ENCODE measurements around the gene EBF4. TPM values are rescaled to one million over a fixed set of nuclear protein-coding genes. Genes with fewer than 3 reads are reported as not detected.

The EBF4 gene
- total RNA-seq, 1 donor from 2014 or later: 2.5 TPM

DNA sequence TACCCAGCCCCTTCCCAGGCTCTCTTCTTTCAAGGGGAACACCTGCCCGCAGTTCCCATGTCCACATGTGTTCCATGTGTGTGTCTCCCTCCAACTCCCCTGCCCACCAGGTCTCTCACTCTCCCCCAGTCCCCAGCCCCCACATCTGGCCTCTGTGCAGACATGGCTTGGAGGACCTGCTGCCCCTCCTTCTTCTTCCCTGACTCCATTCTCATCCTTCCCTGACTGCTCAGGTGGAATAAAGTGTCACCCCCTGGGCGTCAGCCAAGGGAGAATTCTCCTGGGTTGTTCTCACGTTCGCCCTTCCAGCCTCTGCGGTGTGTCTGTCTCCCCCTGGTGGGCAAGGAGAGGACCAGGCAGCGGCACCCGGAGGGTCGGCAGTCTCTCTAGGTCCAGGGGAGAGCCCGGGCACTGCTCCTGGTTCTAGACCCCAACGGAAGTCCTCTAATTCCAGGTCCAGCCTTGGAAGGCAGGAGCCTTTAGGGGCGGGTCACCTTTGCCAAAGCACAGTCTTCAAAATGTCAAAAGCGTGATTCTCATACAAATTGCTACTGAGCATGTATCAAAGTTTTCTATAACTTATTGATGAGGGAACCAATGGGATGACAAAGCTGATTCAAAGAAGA lies 50.5 kb downstream of the EBF4 start:
- H3K4me3 ChIP-seq (ENCODE audit: low read depth, low read length): no peak overlapping the region
- TF ChIP-seq, protein P1, sequence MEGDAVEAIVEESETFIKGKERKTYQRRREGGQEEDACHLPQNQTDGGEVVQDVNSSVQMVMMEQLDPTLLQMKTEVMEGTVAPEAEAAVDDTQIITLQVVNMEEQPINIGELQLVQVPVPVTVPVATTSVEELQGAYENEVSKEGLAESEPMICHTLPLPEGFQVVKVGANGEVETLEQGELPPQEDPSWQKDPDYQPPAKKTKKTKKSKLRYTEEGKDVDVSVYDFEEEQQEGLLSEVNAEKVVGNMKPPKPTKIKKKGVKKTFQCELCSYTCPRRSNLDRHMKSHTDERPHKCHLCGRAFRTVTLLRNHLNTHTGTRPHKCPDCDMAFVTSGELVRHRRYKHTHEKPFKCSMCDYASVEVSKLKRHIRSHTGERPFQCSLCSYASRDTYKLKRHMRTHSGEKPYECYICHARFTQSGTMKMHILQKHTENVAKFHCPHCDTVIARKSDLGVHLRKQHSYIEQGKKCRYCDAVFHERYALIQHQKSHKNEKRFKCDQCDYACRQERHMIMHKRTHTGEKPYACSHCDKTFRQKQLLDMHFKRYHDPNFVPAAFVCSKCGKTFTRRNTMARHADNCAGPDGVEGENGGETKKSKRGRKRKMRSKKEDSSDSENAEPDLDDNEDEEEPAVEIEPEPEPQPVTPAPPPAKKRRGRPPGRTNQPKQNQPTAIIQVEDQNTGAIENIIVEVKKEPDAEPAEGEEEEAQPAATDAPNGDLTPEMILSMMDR (conservative IDR thresholded peaks at IDR 0.05; ENCODE audit: low read depth, low read length): peak; percentile 93
- DNase-seq (ENCODE audit: low read depth): peak; percentile 9

- TF ChIP-seq, protein P1 (conservative IDR thresholded peaks at IDR 0.05; ENCODE audit: low read depth, low read length): no peak
- no peak overlapping the region for H3K4me3 ChIP-seq (ENCODE audit: low read depth, low read length)
- no peak for DNase-seq (ENCODE audit: low read depth)
These were observed 52.7 kb downstream of the EBF4 start for GRCh38 chr20:2745060-2745910.

- no peak for DNase-seq (ENCODE audit: low read depth)
- TF ChIP-seq, protein P1 (conservative IDR thresholded peaks at IDR 0.05; ENCODE audit: low read depth, low read length): no peak
- no peak overlapping the region for H3K4me3 ChIP-seq (ENCODE audit: low read depth, low read length)
These were observed 53.5 kb downstream of the EBF4 start for GRCh38 chr20:2745936-2746635.

DNA sequence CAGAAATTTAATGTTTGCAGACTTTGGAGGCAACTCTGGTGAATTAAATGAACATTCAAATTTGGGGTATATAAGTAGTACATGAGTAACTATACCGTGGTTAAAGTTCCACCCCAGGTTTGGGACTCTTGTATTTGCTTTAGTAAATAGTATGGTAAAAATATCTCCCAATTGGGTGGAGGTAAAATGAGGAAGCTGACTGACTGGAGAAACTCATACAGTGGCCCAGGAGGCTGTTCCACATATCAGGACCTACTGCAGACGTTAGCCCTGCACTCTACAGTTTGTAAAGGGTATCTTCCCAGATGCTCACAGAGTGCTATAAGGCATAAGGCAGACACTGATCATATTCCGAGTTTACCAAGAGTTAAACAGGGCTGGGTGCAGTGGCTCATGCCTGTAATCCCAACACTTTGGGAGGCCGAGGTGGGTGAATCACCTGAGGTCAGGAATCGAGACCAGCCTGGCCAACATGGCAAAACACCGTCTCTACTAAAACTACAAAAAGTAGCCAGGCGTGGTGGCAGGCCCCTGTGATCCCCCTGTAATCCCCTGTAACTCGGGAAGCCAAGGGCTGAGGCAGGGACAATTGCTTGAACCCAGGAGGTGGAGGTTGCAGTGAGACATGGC lies 54.2 kb downstream of the EBF4 start:
- no peak for DNase-seq (ENCODE audit: low read depth)
- H3K4me3 ChIP-seq (ENCODE audit: low read depth, low read length): no peak overlapping the region
- TF ChIP-seq, protein P1 (conservative IDR thresholded peaks at IDR 0.05; ENCODE audit: low read depth, low read length): no peak

- H3K4me3 ChIP-seq (ENCODE audit: low read depth, low read length): no peak overlapping the region
- TF ChIP-seq, protein P1 (conservative IDR thresholded peaks at IDR 0.05; ENCODE audit: low read depth, low read length): no peak
- no peak for DNase-seq (ENCODE audit: low read depth)
These were observed 55.2 kb downstream of the EBF4 start for GRCh38 chr20:2747676-2748235.

- TF ChIP-seq, protein P1 (conservative IDR thresholded peaks at IDR 0.05; ENCODE audit: low read depth, low read length): no peak
- no peak for DNase-seq (ENCODE audit: low read depth)
- no peak overlapping the region for H3K4me3 ChIP-seq (ENCODE audit: low read depth, low read length)
These were observed 56.2 kb downstream of the EBF4 start for GRCh38 chr20:2748551-2749342.
